ENCODE measurements around the gene AGBL1.

The AGBL1 gene

DNA sequence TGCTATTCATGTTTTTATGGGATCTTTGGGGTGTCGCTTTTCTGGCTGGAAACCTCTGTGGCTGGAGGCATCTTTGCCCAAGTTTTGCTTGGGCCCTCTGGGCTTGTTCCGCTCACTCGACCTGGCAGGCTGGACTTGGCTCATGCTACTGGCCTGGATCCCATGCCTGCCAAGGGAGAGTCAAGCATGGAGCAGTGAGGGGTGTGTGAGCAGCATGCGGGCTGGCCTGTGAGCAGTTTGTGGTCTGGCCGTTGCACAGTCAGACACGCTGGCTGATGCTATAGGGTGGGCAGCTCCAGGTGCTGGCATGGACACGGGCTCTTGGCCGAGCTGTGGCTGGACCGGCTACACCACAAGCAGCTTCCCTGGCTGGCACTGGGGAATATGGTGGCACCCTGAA, 491.1 kb downstream of the AGBL1 start:
- Mint-ChIP-seq H3K4me1 (peaks cover 8% of the 10 kb centered on the region), H3K4me3 (no peak overlapping the region), H3K36me3 (no peaks in the 10 kb centered on the region), H3K27ac (no peak overlapping the region), H3K27me3 (no peaks in the 10 kb centered on the region), H3K9me3 (peaks cover 4% of the 10 kb centered on the region)
- no peak for DNase-seq
- CTCF ChIA-PET, result no interaction called here

DNA sequence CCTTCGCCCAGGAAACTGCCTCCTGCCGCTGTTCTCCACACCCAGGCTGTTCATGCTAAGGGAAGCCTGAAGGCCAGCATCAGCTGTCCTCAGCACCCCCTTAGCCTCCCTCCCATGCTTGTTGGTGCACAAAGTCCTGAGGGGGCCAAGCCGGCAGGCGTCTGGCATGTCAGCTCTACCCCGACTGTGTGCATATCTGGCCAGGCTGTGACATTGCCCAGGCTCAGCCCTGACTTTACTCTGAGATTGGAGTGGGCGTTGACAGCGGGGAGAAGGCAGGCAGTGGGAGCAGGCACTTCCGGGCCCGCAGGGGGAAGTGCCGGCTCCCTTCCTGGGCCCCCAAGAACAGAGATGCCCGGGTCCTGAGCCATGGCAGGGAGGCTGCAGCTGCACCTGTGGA, 492.2 kb downstream of the AGBL1 start:
- H3K27me3 Mint-ChIP-seq, result no peaks in the 10 kb centered on the region
- H3K9me3 Mint-ChIP-seq, result peaks cover 2% of the 10 kb centered on the region
- CTCF ChIA-PET, result no interaction called here
- peaks cover 8% of the 10 kb centered on the region for H3K4me1 Mint-ChIP-seq
- no peak overlapping the region for H3K4me3 Mint-ChIP-seq
- DNase-seq, result no peak
- no peaks in the 10 kb centered on the region for H3K36me3 Mint-ChIP-seq
- H3K27ac Mint-ChIP-seq, result no peak overlapping the region

DNA sequence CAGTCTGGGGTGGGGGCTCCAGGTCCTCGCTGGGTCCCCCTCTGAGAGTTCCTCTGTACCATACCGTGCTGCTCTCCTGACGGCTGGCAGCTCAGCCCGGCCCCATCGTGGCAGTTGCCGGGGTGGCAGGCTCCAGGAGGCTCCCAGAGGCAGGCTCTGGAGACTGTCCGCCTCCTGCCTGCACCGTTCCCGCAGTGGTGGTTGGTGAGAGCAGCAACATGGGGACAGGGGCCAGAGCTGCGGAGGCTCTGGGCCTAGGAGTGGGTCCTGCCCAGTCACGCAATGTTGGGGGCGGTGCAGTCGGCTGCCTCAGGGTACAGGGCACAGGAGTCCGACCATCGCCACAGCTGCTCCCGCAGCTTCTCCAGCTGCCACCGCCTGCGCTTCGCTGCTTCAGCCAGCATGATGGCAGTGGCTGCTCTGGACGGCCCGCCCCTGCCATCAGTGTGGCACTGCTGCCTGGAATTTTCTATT, 492.7 kb downstream of the AGBL1 start:
- no peak for DNase-seq
- Mint-ChIP-seq H3K9me3 (peaks cover 2% of the 10 kb centered on the region), H3K36me3 (no peaks in the 10 kb centered on the region), H3K4me3 (no peak overlapping the region), H3K4me1 (peaks cover 8% of the 10 kb centered on the region), H3K27me3 (no peaks in the 10 kb centered on the region), H3K27ac (no peak overlapping the region)
- CTCF ChIA-PET, result no interaction called here

- Mint-ChIP-seq H3K27me3 (no peaks in the 10 kb centered on the region), H3K36me3 (no peaks in the 10 kb centered on the region), H3K9me3 (peaks cover 2% of the 10 kb centered on the region), H3K4me1 (peaks cover 8% of the 10 kb centered on the region), H3K4me3 (no peak overlapping the region), H3K27ac (no peak overlapping the region)
- DNase-seq, result no peak
- CTCF ChIA-PET, result no interaction called here
These were observed 493.8 kb downstream of the AGBL1 start for GRCh38 chr15:86573476-86573875.

DNA sequence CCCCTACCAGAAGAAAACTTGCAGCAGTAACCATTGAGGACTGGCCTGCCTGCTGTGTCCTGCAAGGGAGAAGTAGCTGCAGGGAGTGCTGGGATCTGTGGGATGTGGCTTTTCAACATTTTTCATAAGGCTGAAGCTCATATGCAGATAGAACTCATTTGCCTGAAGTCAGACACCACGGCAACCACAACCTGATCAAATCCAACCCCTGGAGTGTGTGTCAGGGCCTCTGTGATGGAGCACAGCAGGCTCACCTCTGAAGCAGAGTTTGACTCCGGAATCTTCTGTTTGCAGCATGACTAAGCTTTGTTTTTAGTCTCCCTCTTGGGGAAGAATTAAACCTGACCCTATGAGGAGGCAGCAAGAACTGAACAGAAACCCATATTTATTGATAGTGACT, 508.7 kb downstream of the AGBL1 start:
- Mint-ChIP-seq H3K4me3 (no peak overlapping the region), H3K4me1 (no peaks in the 10 kb centered on the region), H3K27ac (no peak overlapping the region), H3K36me3 (no peaks in the 10 kb centered on the region), H3K27me3 (no peaks in the 10 kb centered on the region), H3K9me3 (peaks cover under 1% of the 10 kb centered on the region)
- CTCF ChIA-PET, result no interaction called here
- no peak for DNase-seq

- H3K4me1 Mint-ChIP-seq, result no peaks in the 10 kb centered on the region
- no peak overlapping the region for H3K4me3 Mint-ChIP-seq
- no peak overlapping the region for H3K27ac Mint-ChIP-seq
- no peaks in the 10 kb centered on the region for H3K36me3 Mint-ChIP-seq
- H3K9me3 Mint-ChIP-seq, result no peaks in the 10 kb centered on the region
- no peaks in the 10 kb centered on the region for H3K27me3 Mint-ChIP-seq
- no peak for DNase-seq
- CTCF ChIA-PET, result no interaction called here
These were observed 510.8 kb downstream of the AGBL1 start for GRCh38 chr15:86590461-86590860.

DNA sequence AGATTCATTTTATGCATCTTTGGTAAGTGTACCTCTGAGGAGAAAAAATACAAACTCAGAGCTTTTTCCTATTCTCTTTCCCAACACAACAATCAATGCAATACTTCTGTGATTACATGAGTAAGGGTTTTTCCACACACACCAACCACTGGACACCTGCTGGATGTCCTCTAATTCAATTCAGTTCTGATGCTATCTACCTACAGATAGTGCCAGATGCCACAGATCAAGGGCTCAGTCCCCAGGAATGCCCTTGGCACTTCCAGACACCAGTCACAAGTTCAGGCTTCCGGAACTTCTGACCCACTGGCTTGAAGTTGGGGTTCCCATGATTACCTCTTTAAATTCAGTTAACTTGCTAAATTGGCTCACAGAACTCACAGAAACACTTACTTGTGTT, 511.5 kb downstream of the AGBL1 start:
- Mint-ChIP-seq H3K4me3 (no peak overlapping the region), H3K36me3 (no peaks in the 10 kb centered on the region), H3K4me1 (no peaks in the 10 kb centered on the region), H3K27me3 (no peaks in the 10 kb centered on the region), H3K27ac (no peak overlapping the region), H3K9me3 (no peaks in the 10 kb centered on the region)
- CTCF ChIA-PET, result no interaction called here
- DNase-seq, result no peak

DNA sequence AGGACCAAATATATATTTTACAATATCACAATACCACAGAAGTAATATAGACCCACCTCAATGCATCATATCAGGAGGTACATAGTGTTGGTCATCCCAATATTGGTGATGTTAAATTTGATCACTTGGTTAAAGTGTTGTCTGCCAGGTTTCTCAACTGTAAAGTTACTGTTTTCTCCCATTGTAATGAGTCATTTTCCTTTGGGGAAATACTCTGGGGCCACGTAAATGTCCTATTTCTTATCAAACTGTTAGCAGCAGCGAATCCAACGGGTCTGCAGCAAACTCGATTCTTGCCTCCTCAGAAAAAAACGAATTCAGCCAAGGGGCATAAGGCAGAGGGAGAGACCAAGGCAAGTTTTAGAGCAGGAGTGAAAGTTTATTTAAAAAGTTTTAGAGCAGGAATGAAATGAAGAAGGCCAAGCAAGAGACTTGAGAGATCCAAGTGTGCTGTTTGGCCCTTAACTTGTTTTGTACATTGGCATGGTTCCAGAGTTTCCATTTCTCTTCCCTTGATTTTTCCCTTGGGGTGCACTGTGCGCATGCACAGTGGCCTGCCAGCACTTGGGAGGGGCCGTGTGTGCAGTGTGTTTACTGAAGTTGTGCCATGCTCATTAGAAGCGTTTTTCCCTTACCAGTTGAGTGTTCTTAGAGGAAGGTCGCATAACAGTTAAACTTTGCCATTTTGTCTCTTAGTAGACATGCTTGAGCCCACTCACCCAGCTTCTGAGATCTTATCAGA, 512.5 kb downstream of the AGBL1 start:
- CTCF ChIA-PET, result no interaction called here
- no peaks in the 10 kb centered on the region for H3K36me3 Mint-ChIP-seq
- H3K9me3 Mint-ChIP-seq, result no peaks in the 10 kb centered on the region
- H3K4me1 Mint-ChIP-seq, result no peaks in the 10 kb centered on the region
- DNase-seq, result no peak
- H3K4me3 Mint-ChIP-seq, result no peak overlapping the region
- no peak overlapping the region for H3K27ac Mint-ChIP-seq
- no peaks in the 10 kb centered on the region for H3K27me3 Mint-ChIP-seq

DNA sequence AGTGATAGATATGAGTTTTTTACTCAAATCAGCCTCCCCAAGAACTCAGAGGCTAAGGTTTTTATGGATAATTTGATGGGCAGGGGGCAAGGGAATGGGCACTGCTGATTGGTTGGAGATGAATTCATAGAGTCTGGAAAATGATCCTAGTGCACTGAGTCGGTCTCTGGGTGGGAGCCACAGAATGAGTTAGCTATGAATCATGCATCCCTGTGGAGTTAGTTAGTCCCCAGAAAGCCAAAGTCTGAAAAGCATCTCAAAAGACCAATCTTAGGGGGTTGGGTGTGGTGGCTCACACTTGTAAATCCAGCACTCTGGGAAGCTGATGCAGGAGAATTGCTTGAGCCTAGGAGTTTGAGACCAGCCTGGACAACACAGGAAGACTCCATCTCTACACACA, 516.1 kb downstream of the AGBL1 start:
- no peaks in the 10 kb centered on the region for H3K4me1 Mint-ChIP-seq
- H3K27ac Mint-ChIP-seq, result no peak overlapping the region
- no peak overlapping the region for H3K4me3 Mint-ChIP-seq
- no peaks in the 10 kb centered on the region for H3K9me3 Mint-ChIP-seq
- CTCF ChIA-PET, result no interaction called here
- DNase-seq, result no peak
- no peaks in the 10 kb centered on the region for H3K27me3 Mint-ChIP-seq
- H3K36me3 Mint-ChIP-seq, result no peaks in the 10 kb centered on the region

DNA sequence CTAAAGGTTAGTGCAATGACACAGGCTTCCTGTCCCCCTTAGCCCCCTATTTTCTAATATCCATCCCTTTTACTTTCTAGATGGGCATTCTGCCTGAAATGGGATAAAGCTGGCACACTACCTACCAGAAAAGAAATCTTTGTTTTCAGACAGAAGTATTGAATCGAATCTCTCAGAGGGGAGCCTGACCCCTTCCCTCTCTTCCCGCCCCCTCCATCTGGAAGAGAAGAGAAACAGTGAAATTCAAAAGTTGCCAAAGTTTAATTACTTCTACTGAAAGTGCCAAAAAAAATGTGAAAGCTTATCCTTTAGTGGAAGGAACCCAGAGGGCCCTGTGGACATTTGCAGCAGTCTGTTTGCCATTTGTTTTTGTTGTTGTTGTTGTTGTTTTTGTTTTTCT, 523.8 kb downstream of the AGBL1 start:
- CTCF ChIA-PET, result no interaction called here
- Mint-ChIP-seq H3K4me3 (no peak overlapping the region), H3K27ac (no peak overlapping the region), H3K27me3 (peaks cover 3% of the 10 kb centered on the region), H3K36me3 (no peaks in the 10 kb centered on the region), H3K4me1 (no peaks in the 10 kb centered on the region), H3K9me3 (no peaks in the 10 kb centered on the region)
- no peak for DNase-seq

DNA sequence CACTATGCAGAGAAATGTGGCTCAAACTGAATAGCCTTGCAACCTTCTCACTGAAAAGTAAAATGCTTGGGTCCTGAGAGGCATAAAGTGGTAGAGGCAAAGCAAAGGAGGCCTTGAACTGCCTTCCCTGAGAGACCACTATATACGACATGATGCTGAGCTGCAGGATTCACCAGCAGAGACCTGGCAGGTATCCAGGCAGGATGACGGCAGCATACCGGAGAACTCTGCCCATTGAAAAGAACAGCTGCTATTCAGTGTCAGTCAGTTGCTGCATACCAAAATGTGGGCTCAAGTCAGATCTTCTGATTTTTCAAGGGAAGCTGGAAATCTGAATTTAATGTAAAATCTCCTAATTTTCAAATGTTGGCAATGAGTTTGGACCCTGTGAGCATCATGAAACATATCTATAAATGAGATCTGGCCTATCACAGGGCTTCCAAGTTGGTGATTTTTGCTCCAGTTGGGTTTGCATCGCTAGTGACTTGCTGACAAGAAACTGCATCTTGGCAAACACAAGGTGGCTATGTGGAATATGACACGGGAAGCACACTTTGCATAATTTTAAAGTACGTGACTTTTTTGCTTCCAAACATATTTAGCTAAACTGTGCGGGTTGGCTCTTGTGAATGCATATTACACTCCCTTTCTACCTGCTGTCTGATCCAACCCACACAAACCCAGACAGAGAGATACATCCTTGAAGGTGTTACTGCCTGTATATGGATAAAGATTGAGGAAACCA, 529.0 kb downstream of the AGBL1 start:
- Mint-ChIP-seq H3K36me3 (peaks cover 1% of the 10 kb centered on the region), H3K27me3 (peaks cover 4% of the 10 kb centered on the region), H3K9me3 (no peaks in the 10 kb centered on the region), H3K4me3 (no peak overlapping the region), H3K4me1 (peaks cover 29% of the 10 kb centered on the region), H3K27ac (no peak overlapping the region)
- CTCF ChIA-PET, result no interaction called here
- no peak for DNase-seq

DNA sequence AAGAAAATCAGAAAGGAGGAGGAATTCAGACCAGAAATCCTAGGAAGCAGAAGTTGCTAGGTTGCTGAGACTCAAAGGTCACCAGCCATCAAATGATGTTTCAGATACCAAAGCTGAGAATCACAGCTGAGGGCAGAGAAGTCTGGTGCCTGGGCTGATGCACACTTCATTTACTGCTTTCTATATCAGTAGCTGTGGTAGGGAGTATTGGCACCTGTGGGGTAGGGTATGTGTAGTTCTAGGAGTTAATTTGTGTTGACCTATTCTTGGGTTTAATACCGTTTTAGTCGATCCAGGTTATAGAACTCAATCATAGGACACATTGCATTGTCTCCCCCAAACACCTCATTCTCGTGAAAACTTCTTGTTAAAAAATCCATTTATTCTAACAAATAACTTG, 529.6 kb downstream of the AGBL1 start:
- Mint-ChIP-seq H3K4me1 (peaks cover 31% of the 10 kb centered on the region), H3K27me3 (peaks cover 4% of the 10 kb centered on the region), H3K36me3 (peaks cover 1% of the 10 kb centered on the region), H3K9me3 (no peaks in the 10 kb centered on the region), H3K4me3 (no peak overlapping the region), H3K27ac (no peak overlapping the region)
- no peak for DNase-seq
- CTCF ChIA-PET, result no interaction called here

DNA sequence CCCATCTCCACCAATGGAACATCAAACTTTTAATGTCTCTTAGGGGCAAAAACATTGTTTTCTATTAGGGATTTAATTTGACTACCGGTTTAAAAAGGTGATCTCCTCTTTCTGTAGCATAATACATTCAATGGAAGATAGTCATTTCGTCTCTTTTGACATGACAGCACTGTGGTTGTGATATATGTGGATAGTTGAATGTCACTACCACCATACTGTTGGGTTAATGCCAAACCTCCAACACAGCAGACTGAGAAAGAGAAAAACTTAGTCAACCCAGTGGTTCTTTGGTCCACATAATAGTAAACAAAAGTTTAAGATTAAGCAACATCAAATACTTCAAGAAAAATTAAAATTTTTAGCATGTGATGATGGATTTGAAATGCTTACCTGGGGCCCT, 530.4 kb downstream of the AGBL1 start:
- CTCF ChIA-PET, result interaction anchor here (1.5 kb wide), 1 partner anchor 23 kb away, joined by 3 read pairs; no protein-coding TSS in a partner anchor
- Mint-ChIP-seq H3K27ac (no peak overlapping the region), H3K4me1 (peaks cover 38% of the 10 kb centered on the region), H3K4me3 (no peak overlapping the region), H3K27me3 (peaks cover 4% of the 10 kb centered on the region), H3K9me3 (no peaks in the 10 kb centered on the region), H3K36me3 (peaks cover 1% of the 10 kb centered on the region)
- DNase-seq, result no peak

GRCh38 chr15:86611417-86612040, 531.9 kb downstream of the AGBL1 start:
- Mint-ChIP-seq H3K4me3 (no peak overlapping the region), H3K27me3 (peaks cover 4% of the 10 kb centered on the region)

DNA sequence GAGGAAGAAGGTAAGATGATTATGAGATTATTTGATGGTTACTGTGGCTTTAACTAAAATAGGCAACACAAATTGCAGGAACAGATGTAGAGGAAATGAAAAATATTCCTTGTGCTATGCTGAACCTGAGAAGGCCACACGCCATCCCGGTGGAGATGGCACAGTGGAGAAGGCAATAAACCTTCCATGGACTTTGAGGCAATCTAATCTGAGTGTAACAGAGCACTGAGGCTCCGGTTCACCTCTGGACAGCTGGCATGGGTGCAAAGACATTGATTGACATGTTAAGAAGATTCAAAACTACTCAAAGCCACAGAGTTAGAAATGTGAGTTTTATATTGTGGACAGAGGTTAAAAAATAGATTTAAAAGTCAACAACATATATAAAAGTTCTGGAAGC, 535.7 kb downstream of the AGBL1 start:
- H3K27ac Mint-ChIP-seq, result peak overlapping the region; percentile 11
- H3K4me1 Mint-ChIP-seq, result peaks cover 62% of the 10 kb centered on the region
- no peaks in the 10 kb centered on the region for H3K27me3 Mint-ChIP-seq
- DNase-seq, result no peak
- CTCF ChIA-PET, result interaction anchor here (1.6 kb wide), 1 partner anchor 9 kb away, joined by 4 read pairs; no protein-coding TSS in a partner anchor
- H3K9me3 Mint-ChIP-seq, result no peaks in the 10 kb centered on the region
- H3K4me3 Mint-ChIP-seq, result no peak overlapping the region
- H3K36me3 Mint-ChIP-seq, result peaks cover 1% of the 10 kb centered on the region

More at GRCh38 chr15:86611417-86612040, 531.9 kb downstream of the AGBL1 start:
- Mint-ChIP-seq H3K27ac (peak overlapping the region; percentile 52), H3K36me3 (peaks cover 1% of the 10 kb centered on the region), H3K9me3 (no peaks in the 10 kb centered on the region), H3K4me1 (peaks cover 53% of the 10 kb centered on the region)
- CTCF ChIA-PET, result interaction anchor here (0.6 to 1.2 kb wide), 3 partner anchors 42 to 131 kb away, joined by 3 to 6 read pairs (median 4); no protein-coding TSS in a partner anchor
- peak; percentile 34 for DNase-seq
